Liver (tissue), 3 donors: ENCODE data around the gene ADCY10.

Source experiments
- GABPA ChIP-seq, 2 donors: IDR thresholded peaks in 1 of 2; conservative IDR thresholded peaks in 1 of 2; 2 replicates each; pipeline ENCODE4 v1.6.1; 2016; ENCODE audit warnings: antibody characterized with exemption in 2 of 2, mild to moderate bottlenecking in 1 of 2, moderate library complexity in 1 of 2
- TAF1 ChIP-seq: conservative IDR thresholded peaks from 2 replicates; pipeline ENCODE4 v1.6.1; 2016; ENCODE audit warnings: antibody characterized with exemption, mild to moderate bottlenecking
- YY1 ChIP-seq: IDR thresholded peaks from 2 replicates; pipeline ENCODE4 v1.6.1; 2016; ENCODE audit warnings: antibody characterized with exemption, mild to moderate bottlenecking
- TF ChIP-seq, protein P1 (sequence below): fragments of 150-350 bp; IDR thresholded peaks from 2 replicates; pipeline ENCODE4 v1.5.1; 2017; ENCODE audit warnings: improper control_type of control experiment, low read depth, low read length; ENCODE audit not compliant: missing input control
- TF ChIP-seq, protein P2 (sequence below): IDR thresholded peaks from 2 replicates; pipeline ENCODE4 v1.6.1; 2016; ENCODE audit warnings: antibody characterized with exemption
- donor health status: healthy.
- donor health status: healthy.

- TF ChIP-seq YY1 (no peak), GABPA (IDR thresholded peaks at IDR 0.05 in 1 of 2, conservative IDR thresholded peaks at IDR 0.05 in 1 of 2) (no peak), TAF1 (peak; percentile 87)
- TF ChIP-seq, protein P1, sequence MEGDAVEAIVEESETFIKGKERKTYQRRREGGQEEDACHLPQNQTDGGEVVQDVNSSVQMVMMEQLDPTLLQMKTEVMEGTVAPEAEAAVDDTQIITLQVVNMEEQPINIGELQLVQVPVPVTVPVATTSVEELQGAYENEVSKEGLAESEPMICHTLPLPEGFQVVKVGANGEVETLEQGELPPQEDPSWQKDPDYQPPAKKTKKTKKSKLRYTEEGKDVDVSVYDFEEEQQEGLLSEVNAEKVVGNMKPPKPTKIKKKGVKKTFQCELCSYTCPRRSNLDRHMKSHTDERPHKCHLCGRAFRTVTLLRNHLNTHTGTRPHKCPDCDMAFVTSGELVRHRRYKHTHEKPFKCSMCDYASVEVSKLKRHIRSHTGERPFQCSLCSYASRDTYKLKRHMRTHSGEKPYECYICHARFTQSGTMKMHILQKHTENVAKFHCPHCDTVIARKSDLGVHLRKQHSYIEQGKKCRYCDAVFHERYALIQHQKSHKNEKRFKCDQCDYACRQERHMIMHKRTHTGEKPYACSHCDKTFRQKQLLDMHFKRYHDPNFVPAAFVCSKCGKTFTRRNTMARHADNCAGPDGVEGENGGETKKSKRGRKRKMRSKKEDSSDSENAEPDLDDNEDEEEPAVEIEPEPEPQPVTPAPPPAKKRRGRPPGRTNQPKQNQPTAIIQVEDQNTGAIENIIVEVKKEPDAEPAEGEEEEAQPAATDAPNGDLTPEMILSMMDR: no peak
- TF ChIP-seq, protein P2, sequence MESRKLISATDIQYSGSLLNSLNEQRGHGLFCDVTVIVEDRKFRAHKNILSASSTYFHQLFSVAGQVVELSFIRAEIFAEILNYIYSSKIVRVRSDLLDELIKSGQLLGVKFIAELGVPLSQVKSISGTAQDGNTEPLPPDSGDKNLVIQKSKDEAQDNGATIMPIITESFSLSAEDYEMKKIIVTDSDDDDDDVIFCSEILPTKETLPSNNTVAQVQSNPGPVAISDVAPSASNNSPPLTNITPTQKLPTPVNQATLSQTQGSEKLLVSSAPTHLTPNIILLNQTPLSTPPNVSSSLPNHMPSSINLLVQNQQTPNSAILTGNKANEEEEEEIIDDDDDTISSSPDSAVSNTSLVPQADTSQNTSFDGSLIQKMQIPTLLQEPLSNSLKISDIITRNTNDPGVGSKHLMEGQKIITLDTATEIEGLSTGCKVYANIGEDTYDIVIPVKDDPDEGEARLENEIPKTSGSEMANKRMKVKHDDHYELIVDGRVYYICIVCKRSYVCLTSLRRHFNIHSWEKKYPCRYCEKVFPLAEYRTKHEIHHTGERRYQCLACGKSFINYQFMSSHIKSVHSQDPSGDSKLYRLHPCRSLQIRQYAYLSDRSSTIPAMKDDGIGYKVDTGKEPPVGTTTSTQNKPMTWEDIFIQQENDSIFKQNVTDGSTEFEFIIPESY: no peak
Measured at GRCh38 chr1:167935216-167936067, 21.5 kb upstream of the ADCY10 start.
